Uterus (tissue), 4 donors: Measurements from ENCODE around the gene RPS15. TPM values are rescaled to one million over a fixed set of nuclear protein-coding genes. Genes with fewer than 3 reads are reported as not detected.

Experiments used
- DNase-seq, 2 donors: peaks; one replicate each; pipeline ENCODE4 v3.0.0-alpha.2; 2019 to 2020
- H3K27ac ChIP-seq, 2 donors: fragments of 200-600 bp; sonication (generic); 1 replicate in 1 of 2; 2 replicates in 1 of 2; pipeline ENCODE4 v1.5.1; 2016 to 2018
- H3K27me3 ChIP-seq, 2 donors: fragments of 200-600 bp; sonication (generic); one replicate each; pipeline ENCODE4 v1.5.1; 2018 to 2019; ENCODE audit warnings: control low read depth in 1 of 2
- H3K36me3 ChIP-seq, 2 donors: fragments of 200-600 bp; sonication (generic); one replicate each; pipeline ENCODE4 v1.5.1; 2019; ENCODE audit warnings: control low read depth in 1 of 2
- H3K4me1 ChIP-seq, 2 donors: fragments of 200-600 bp; sonication (generic); one replicate each; pipeline ENCODE4 v1.5.1; 2018 to 2019; ENCODE audit warnings: control low read depth in 1 of 2
- H3K4me3 ChIP-seq, 2 donors: fragments of 200-600 bp; sonication (generic); 1 replicate in 1 of 2; 2 replicates in 1 of 2; pipeline ENCODE4 v1.5.1; 2018 to 2019; ENCODE audit warnings: mild to moderate bottlenecking in 1 of 2
- H3K9me3 ChIP-seq, 2 donors: fragments of 200-600 bp; sonication (generic); one replicate each; pipeline ENCODE4 v1.5.1; 2019; ENCODE audit warnings: control low read depth in 1 of 2
- CTCF ChIP-seq, 4 experiments: fragments of 200-600 bp in 2 of 4; fragments of 450-650 bp in 2 of 4; sonication (generic) in 2 of 4; IDR thresholded peaks; one replicate each; pipeline ENCODE4 v1.5.1; 2016 to 2019; ENCODE audit warnings: antibody characterized with exemption in 4 of 4, mild to moderate bottlenecking in 2 of 4, moderate library complexity in 1 of 4
- POLR2A ChIP-seq, 2 donors: fragments of 450-650 bp; IDR thresholded peaks; one replicate each; pipeline ENCODE4 v1.6.1; 2016; ENCODE audit warnings: antibody characterized with exemption in 2 of 2, mild to moderate bottlenecking in 1 of 2, moderate library complexity in 1 of 2
- intact Hi-C: fragments of 100-400 bp; cut with DNase I; formaldehyde crosslinking; loops from one replicate; pipeline ENCODE4 v1.15.1; 2023; ENCODE audit warnings: low total_unique reads
- total RNA-seq, 4 donors: library from RNA; depleted of rRNA in 3 of 4; stranded (reverse); fragments of >200 nt in 3 of 4; gene quantifications; one replicate each; pipeline versions ENCODE4 v1.1.0 to v1.2.4, GENCODE V29; 2014 to 2023
- donor health status: DM: yes; HTN: yes; CAD: no.

RPS15 gene
- total RNA-seq, 4 donors from 2014 or later = 648 to 5,728 (median 1,854) TPM

- peaks cover 27 to 43% of the 10 kb centered on the region in 2 donors for H3K27me3 ChIP-seq
- H3K4me3 ChIP-seq = no peak overlapping the region
- intact Hi-C loops = no loop called here
These were observed 9.3 kb downstream of the RPS15 start for GRCh38 chr19:1447504-1447903.

DNA sequence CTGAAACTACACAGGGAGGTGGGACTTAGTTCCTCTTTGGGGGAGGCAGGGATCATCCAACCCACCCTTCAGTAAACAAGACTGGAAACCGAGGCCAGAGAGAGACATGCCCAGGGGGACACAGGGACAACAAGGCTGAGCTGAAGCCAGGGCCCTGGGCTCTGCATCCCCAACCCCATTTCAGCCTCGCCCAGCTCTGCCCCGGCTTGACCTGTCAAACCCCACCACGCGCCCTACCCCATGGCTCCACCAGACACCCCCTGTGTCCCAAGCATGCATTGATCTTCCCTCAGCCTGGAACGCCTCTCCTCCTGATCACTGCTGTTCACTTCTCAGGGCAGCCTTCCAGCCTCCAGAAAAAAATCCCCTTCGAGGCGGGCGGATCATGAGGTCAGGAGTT lies 9.7 kb downstream of the RPS15 start:
- intact Hi-C loops = no loop called here
- H3K27me3 ChIP-seq = peaks cover 27 to 47% of the 10 kb centered on the region in 2 donors
- H3K4me3 ChIP-seq = no peak overlapping the region
- DNase-seq = no peak
- H3K4me1 ChIP-seq = peaks cover 0 to 17% of the 10 kb centered on the region in 2 donors
- no peak for TF ChIP-seq CTCF (IDR thresholded peaks at IDR 0.05)
- TF ChIP-seq POLR2A (IDR thresholded peaks at IDR 0.05) = no peak
- no peaks in the 10 kb centered on the region for H3K36me3 ChIP-seq
- no peaks in the 10 kb centered on the region for H3K9me3 ChIP-seq
- H3K27ac ChIP-seq = no peak overlapping the region

More at GRCh38 chr19:1447504-1447903, 9.3 kb downstream of the RPS15 start:
- H3K9me3 ChIP-seq = no peaks in the 10 kb centered on the region
- no peak for DNase-seq
- no peaks in the 10 kb centered on the region for H3K36me3 ChIP-seq
- no peak for TF ChIP-seq POLR2A (IDR thresholded peaks at IDR 0.05)
- TF ChIP-seq CTCF (IDR thresholded peaks at IDR 0.05) = no peak
- no peak overlapping the region for H3K27ac ChIP-seq
- peaks cover 0 to 15% of the 10 kb centered on the region in 2 donors for H3K4me1 ChIP-seq

DNA sequence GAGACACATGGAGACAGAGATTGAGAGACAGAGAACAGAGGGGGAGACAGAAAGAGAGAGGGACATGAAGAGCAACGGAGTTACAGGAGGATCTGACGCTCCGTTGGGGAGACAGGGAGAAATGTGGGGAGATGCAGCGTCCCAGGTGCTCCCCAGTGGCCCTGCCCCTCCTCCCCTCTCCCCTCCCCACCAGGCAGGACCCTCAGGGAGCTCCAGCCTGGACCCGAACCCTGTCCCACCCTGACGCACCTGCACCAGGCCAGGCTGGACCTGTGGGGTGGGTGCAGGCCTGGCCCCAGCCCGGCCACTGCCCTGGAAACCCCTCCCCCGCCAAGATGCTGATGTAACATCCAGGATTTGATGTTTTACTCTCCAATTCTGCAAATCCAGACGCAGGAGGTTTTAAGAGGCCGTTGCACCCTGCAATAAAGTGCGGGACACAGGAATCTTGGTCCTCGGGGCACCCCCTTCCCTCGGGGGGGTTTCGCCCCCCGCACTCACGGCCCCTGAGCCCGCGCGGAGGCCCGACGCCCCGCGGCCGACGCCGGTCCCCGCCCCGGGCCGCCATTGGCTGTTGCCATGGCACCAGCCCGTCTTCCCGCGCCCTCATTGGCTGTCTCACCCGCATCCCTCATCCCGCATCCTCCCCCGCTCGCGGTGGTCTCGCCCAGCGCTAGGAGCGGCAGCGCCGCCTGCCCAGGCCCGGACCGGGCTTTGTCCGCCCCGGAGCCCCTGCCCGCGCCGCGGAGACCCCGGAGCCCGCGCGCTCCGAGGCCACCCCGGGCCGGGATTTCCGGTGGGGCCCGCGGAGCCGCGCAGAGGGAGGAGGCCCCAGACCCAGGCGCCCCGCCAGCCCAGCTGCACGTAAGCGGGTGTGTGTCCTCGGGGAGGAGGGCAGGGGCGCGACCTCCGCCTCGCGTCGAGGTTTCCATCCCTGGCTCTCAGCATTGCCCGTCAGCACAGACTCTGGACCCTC lies 11.6 kb downstream of the RPS15 start, which contains the start of gene APC2:
APC2 (plus strand) TSS at position 655 of the 976 bp plus-strand sequence. CDS start 2,881 bp downstream, outside the sequence.
- Histone ChIP-seq H3K4me1 (peaks cover 0 to 27% of the 10 kb centered on the region in 2 donors), H3K9me3 (no peaks in the 10 kb centered on the region), H3K27ac (no peak within 1 kb of the TSS), H3K27me3 (peaks cover 37 to 61% of the 10 kb centered on the region in 2 donors), H3K4me3 (no peak within 1 kb of the TSS), H3K36me3 (no peaks in the 10 kb centered on the region)
- TF ChIP-seq POLR2A (IDR thresholded peaks at IDR 0.05) (no peak), CTCF (IDR thresholded peaks at IDR 0.05) (no peak)
- no peak for DNase-seq
- intact Hi-C loops = no loop called here

GRCh38 chr19:1450735-1451731 lies 12.8 kb downstream of the RPS15 start:
- no peaks in the 10 kb centered on the region for H3K9me3 ChIP-seq
- H3K36me3 ChIP-seq = no peaks in the 10 kb centered on the region
- DNase-seq = no peak
- TF ChIP-seq POLR2A (IDR thresholded peaks at IDR 0.05) = no peak
- TF ChIP-seq CTCF (IDR thresholded peaks at IDR 0.05) = no peak
- H3K27me3 ChIP-seq = peaks cover 42 to 67% of the 10 kb centered on the region in 2 donors
- no peak overlapping the region for H3K27ac ChIP-seq
- intact Hi-C loops = no loop called here
- no peak overlapping the region for H3K4me3 ChIP-seq
- H3K4me1 ChIP-seq = peaks cover 0 to 24% of the 10 kb centered on the region in 2 donors
